Esophagus squamous epithelium (tissue), 5 donors: ENCODE measurements around the gene CAPN6. TPM values are rescaled to one million over a fixed set of nuclear protein-coding genes. Genes with fewer than 3 reads are reported as not detected.

Experiments
- DNase-seq: peaks from one replicate; lab custom pipeline; 2025; lab: John Stamatoyannopoulos, UW
- H3K27ac ChIP-seq, 4 donors: fragments of 200-600 bp; sonication (generic); one replicate each; pipeline ENCODE4 v1.5.1; 2016 to 2019; ENCODE audit warnings: mild to moderate bottlenecking in 1 of 4
- H3K27me3 ChIP-seq, 4 donors: fragments of 200-600 bp; sonication (generic); 1 replicate in 3 of 4; 2 replicates in 1 of 4; pipeline versions ENCODE4 v1.5.1 to v1.6.0; 2017 to 2021; ENCODE audit warnings: antibody characterized with exemption in 1 of 4
- H3K36me3 ChIP-seq, 3 donors: fragments of 200-600 bp; sonication (generic); one replicate each; pipeline ENCODE4 v1.5.1; 2016 to 2019
- H3K4me1 ChIP-seq, 3 donors: fragments of 200-600 bp; sonication (generic); one replicate each; pipeline ENCODE4 v1.5.1; 2017 to 2019
- H3K4me3 ChIP-seq, 4 donors: fragments of 200-600 bp; sonication (generic); 1 replicate in 3 of 4; 2 replicates in 1 of 4; pipeline ENCODE4 v1.5.1; 2016 to 2019; ENCODE audit warnings: mild to moderate bottlenecking in 2 of 4, moderate library complexity in 1 of 4
- H3K9me3 ChIP-seq, 3 donors: fragments of 200-600 bp; sonication (generic); one replicate each; pipeline ENCODE4 v1.5.1; 2016 to 2019
- CTCF ChIP-seq, 6 experiments: fragments of 450-650 bp in 4 of 6; fragments of 200-600 bp in 2 of 6; sonication (generic) in 2 of 6; IDR thresholded peaks; one replicate each; pipeline ENCODE4 v1.5.1; 2016 to 2019; ENCODE audit warnings: antibody characterized with exemption in 6 of 6, mild to moderate bottlenecking in 4 of 6, moderate library complexity in 4 of 6
- POLR2A ChIP-seq, 4 donors: fragments of 450-650 bp; IDR thresholded peaks; one replicate each; pipeline ENCODE4 v1.6.1; 2017; ENCODE audit warnings: antibody characterized with exemption in 4 of 4, mild to moderate bottlenecking in 4 of 4, moderate library complexity in 3 of 4
- WGBS, 2 donors: methylation state at CpG; one replicate each; pipeline ENCODE4 v1.1.5; 2018; 5-methylcytosine and 5-hydroxymethylcytosine counted together
- intact Hi-C: fragments of 100-400 bp; cut with DNase I; formaldehyde crosslinking; loops from one replicate; pipeline ENCODE4 v1.15.0; 2022
- total RNA-seq, 4 donors: library from RNA; depleted of rRNA; stranded (reverse); fragments of >200 nt; gene quantifications; one replicate each; pipeline ENCODE4 v1.1.0, GENCODE V29; 2016
- donor health status: DM: yes; HTN: yes; CAD: no.

The CAPN6 gene
- total RNA-seq, 4 donors from 2014 or later: 0.19 to 6.5 (median 3.3) TPM

GRCh38 chrX:111282139-111282538, 11.9 kb upstream of the CAPN6 start:
- no peak for DNase-seq
- H3K27me3 ChIP-seq: no peaks in the 10 kb centered on the region
- 74 to 92% methylated on average over 3 to 6 of the region's 6 CpGs for WGBS, 2 donors
- H3K4me3 ChIP-seq: no peak overlapping the region
- no peak overlapping the region for H3K27ac ChIP-seq
- H3K9me3 ChIP-seq: no peaks in the 10 kb centered on the region
- no peaks in the 10 kb centered on the region for H3K4me1 ChIP-seq
- H3K36me3 ChIP-seq: no peaks in the 10 kb centered on the region
- intact Hi-C loops: no loop called here
- no peak for TF ChIP-seq CTCF (IDR thresholded peaks at IDR 0.05)
- TF ChIP-seq POLR2A (IDR thresholded peaks at IDR 0.05): no peak

- intact Hi-C loops: no loop called here
- Histone ChIP-seq H3K36me3 (no peaks in the 10 kb centered on the region), H3K4me1 (no peaks in the 10 kb centered on the region), H3K9me3 (no peaks in the 10 kb centered on the region), H3K4me3 (no peak overlapping the region), H3K27ac (no peak overlapping the region), H3K27me3 (peaks cover 0 to 6% (median 0%) of the 10 kb centered on the region in 4 donors)
- no peak for DNase-seq
- 17 to 38% methylated on average over 2 of the region's 2 CpGs for WGBS, 2 donors
- no peak for TF ChIP-seq POLR2A (IDR thresholded peaks at IDR 0.05)
- TF ChIP-seq CTCF (IDR thresholded peaks at IDR 0.05): no peak
These were observed 1.8 kb downstream of the CAPN6 start for GRCh38 chrX:111268506-111268905.

DNA sequence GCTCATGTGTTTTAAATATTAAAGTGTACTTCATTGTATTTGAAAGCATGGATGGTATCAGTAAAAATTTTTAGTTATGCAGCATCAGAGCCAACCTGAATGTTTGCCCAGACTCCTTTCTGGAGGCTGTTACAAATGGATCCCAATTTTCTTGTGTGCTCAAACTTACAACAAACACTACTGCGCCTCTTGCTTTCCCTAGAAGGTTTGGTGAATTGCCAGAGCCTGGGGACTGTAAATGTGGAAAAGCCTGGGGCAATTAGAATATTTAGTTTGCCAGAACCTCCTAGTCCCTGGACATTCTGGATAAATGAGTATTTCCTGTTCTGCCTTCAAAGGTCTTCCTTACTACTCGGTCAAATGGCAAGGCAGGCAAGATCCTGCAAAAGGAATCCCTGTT, 4.8 kb downstream of the CAPN6 start:
- WGBS, 2 donors: 64 to 71% methylated on average over 1 to 2 of the region's 2 CpGs
- no peaks in the 10 kb centered on the region for H3K9me3 ChIP-seq
- H3K36me3 ChIP-seq: no peaks in the 10 kb centered on the region
- DNase-seq: no peak
- peaks cover 0 to 2% (median 0%) of the 10 kb centered on the region in 4 donors for H3K27me3 ChIP-seq
- H3K4me3 ChIP-seq: no peak overlapping the region
- H3K27ac ChIP-seq: no peak overlapping the region
- no peaks in the 10 kb centered on the region for H3K4me1 ChIP-seq
- TF ChIP-seq CTCF (IDR thresholded peaks at IDR 0.05): no peak
- TF ChIP-seq POLR2A (IDR thresholded peaks at IDR 0.05): no peak
- intact Hi-C loops: no loop called here

- Histone ChIP-seq H3K27me3 (peaks cover 0 to 2% (median 0%) of the 10 kb centered on the region in 4 donors), H3K4me1 (peaks cover 0 to 4% (median 0%) of the 10 kb centered on the region in 3 donors), H3K9me3 (no peaks in the 10 kb centered on the region), H3K4me3 (no peak overlapping the region), H3K27ac (no peak overlapping the region), H3K36me3 (no peaks in the 10 kb centered on the region)
- TF ChIP-seq CTCF (IDR thresholded peaks at IDR 0.05) (no peak), POLR2A (IDR thresholded peaks at IDR 0.05) (no peak)
- no peak for DNase-seq
- intact Hi-C loops: no loop called here
- WGBS, 2 donors: 75 to 88% methylated on average over 2 of the region's 2 CpGs
These were observed 5.9 kb downstream of the CAPN6 start for GRCh38 chrX:111264385-111264784.

DNA sequence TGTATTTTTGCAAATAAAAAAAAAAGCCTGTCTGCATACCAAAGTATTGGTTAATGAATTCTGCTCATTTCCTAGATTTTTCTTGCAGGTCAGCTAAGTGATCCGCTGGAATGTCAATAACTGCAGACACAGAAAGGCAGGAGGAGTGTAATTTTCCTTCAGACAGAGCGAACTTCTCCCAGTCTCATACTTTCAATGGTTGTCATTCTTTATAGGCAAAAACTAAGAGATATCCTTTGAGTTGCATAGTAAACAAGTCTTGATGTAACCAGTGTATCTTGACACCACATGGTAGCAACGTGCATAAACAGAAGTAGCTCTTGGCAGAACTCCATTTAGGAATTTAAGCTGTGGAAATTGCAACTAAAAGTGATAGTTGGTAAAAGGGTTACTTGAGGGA, 8.2 kb downstream of the CAPN6 start:
- Histone ChIP-seq H3K36me3 (no peaks in the 10 kb centered on the region), H3K27me3 (peaks cover 0 to 5% (median 0%) of the 10 kb centered on the region in 4 donors), H3K4me1 (peaks cover 0 to 6% (median 0%) of the 10 kb centered on the region in 3 donors), H3K4me3 (no peak overlapping the region), H3K27ac (no peak overlapping the region), H3K9me3 (no peaks in the 10 kb centered on the region)
- 33 to 40% methylated on average over 3 of the region's 3 CpGs for WGBS, 2 donors
- intact Hi-C loops: no loop called here
- TF ChIP-seq CTCF (IDR thresholded peaks at IDR 0.05): no peak
- no peak for TF ChIP-seq POLR2A (IDR thresholded peaks at IDR 0.05)
- DNase-seq: no peak
